Middle frontal gyrus (tissue), 1 donor: ENCODE results near the gene SEMA4C.

ENCODE experiments used
- DNase-seq: peaks from one replicate; pipeline ENCODE4 v3.0.0-alpha.2; 2015; ENCODE audit warnings: low spot score; ENCODE audit errors: extremely low spot score

The SEMA4C gene

DNA sequence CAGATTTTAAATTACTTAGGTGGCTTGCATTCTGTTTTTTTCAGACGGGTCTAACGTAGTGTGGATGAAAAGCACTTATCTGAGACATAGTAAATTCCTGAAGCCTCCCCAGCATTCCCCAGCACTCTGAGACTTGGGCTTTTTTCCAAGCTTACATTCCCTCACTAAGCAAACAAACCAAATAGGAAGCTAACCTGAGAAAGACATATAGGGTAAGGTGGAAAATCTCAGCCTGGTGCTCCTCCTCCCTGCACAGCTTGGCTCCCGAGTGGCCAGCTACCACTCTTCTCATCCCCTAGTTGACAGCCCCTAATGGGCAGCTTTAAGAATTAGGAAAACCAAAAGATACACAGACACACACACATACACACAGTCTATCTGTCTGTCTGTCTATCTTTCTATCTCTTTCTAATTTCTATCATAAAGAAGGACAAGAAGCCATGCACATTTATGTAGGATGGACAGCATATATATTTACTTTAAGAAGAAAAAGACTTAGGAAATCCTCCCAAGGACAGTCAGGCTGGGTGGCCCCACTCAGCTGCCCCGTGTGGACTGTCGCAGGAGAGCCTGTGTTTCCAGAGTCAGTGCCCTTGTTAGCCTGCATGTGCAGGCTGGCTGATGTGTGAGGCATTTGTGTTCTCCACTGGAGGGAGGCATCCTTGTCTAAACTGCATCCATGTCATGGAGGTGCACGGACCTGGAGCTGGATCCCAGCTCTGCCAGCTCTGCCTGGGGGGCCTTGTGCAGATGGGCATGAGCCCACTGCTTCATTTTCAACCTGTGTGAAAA is 45.6 kb downstream of the SEMA4C start:
- DNase-seq = no peak

DNA sequence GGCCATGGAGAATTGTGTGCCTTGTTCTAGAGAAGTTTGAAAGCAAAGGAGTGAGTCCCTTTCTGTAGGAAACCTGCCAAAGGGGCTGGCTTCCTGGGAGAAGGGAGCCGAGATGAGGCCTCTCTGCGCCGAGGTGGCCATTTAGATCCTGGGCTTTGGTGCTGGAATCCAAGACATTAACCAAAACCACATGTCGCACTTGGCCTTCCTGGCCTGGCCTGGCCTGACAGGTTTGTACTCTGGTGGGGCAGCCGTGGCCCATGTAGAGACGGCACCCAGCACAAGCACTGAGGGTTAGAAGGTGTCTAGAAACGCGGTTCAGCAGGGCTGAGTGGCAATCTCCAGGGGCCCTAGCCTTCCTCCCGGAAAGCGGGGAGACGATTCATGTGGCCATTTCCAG is 46.7 kb downstream of the SEMA4C start:
- DNase-seq = no peak

DNA sequence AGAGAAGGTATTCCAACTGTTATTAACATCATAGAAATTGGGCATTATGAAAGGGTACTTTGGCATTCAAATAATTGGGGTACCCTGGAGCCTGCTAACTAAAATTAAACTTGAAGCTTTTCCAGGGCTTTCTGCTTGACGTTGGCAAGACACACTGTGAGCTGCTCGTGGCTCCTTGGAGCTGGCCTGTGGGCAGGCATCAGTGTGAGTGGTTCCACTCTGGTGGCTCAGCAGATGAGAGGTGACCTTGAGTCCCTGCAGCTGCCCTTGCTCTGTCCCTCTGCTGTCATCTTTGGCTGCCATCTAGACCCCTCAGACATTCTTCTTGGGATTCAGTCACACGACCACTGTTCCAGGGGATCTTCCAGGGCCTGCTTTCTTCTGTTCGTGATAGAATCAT is 47.1 kb downstream of the SEMA4C start:
- DNase-seq = no peak

DNA sequence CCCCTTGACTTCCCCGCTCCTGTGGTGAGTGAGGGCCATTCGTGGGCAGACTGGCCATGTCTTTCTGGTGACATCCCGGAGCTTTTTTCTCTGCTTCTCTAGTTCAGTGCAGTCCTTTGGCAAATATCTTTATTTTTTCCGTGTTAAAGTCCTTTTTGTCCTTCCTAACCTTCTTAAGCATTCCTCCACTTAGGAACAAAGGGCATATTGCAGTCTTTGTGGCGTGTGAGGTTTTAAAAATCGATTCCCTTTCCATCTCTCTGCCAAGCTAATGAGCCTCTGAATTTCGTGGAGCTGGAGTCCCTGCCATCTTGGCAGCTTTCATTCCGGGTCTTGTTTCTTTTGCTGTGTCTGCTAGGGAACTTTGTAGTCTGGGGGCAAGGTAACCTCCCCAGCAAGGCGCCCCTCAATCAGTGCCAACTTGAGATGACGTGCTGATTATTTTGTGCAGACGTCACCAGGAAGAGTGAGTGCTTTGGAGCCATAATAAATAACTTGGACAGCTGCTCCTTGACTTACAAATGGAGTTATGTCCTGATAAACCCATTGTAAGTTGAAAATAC is 48.7 kb downstream of the SEMA4C start:
- no peak for DNase-seq

DNA sequence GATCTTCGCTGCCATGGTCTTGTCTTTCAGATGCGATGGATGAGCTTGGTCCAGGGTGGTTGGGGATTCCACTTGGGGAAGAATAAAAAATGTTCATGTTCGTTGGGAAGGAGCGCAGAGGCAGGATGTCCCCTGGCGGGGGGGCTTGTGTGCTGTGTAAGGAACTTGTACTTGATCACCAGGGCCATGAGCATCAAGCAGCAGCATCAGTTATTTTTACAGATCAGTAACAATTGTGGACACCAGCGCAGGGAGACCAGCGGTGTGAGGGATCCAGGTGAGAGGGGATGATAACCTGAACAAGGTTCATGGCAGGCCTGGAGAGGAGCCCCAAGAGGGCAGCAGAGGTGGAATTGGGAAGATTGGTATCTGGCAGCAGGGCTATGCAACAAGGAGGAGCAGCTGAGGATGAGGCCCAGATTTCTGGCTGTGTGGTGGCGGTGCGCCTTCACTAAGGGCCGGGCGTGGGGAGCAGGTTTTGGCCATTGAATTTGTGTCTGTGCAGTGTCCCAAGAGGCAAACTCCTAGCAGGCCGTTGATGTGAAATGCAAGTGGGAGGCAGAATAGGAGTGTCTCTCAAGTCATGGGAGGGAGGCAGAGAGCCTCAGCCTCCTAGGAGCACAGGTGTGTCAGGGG is 49.9 kb downstream of the SEMA4C start:
- DNase-seq = no peak

DNA sequence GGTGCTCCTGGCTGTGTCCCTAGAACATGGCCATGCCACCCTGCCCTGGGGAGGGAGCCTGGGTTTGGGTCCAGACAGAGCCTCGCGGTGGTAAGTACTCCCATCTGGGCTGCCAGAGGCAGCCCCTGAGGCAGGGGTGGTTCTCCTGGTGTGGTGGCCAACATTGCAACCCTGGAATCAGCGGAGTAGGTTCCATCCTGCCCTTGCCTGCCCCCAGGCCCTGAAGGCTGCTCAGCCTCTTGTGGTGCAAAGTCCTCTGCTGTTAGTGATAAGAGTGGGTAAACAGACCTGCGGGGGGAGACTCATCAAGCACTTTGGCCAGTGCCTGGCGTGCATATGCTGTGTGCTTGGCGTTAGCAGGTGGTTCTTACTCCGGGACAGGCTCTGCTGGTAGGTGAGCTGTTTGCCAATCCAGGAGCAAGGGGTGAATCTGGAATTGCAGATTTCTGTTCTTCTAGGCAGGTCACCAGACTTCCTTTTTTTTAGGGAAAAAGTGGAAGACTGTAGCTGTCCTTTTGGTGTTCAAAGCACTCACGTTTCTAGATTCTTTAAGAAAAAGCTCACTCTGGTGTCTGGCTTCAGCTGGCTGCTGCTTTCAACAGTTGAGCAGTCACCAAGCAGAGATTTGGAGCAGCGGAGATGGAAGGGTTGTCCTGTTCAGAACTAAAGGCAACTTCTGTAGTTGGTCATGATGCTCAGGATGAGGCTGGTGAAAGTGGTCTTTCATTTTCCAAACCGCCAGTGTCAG is 50.6 kb downstream of the SEMA4C start:
- no peak for DNase-seq

DNA sequence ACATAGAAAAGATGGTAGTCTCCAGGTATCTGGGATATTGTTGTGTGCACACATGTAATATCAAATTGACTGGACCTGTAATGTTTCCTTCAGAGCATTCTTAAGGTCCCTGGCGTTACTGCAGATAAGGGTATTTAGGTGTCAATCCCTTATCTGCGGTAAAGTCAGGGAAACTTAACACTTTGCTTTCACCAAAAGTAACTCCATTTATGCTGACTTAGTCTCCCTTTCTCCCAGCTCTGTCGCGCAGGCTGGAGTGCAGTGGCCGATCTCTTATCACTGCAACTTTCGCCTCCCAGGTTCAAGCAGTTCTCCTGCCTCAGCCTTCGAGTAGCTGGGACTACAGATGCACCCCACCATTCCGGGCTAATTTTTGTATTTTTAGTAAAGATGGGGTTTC is 52.0 kb downstream of the SEMA4C start:
- DNase-seq = no peak

DNA sequence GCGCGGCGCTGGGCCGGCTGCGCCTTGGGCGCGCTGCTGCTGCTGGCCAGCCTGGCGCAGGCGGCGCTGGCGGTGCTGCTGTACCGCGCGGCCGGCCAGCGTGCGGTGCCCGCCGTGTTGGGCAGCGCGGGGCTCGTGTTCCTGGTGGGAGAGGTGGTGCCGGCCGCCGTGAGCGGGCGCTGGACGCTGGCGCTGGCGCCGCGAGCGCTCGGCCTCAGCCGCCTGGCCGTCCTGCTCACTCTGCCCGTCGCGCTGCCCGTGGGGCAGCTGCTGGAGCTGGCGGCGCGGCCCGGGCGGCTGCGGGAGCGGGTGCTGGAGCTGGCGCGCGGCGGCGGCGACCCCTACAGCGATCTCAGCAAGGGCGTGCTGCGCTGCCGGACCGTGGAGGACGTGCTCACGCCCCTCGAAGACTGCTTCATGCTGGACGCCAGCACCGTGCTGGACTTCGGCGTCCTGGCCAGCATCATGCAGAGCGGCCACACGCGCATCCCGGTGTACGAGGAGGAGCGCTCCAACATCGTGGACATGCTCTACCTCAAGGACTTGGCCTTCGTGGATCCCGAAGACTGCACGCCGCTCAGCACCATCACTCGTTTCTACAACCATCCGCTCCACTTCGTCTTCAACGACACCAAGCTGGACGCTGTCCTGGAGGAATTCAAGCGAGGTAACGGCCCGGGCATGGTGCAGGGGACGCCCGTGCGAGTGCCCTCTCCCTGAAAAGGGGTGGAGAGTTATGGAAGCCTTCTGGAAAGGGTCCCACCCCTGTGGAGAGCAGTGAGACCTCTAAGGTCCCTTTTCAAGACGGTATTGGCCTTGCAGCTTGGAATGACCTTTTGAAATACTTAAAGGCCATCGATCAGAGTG is 52.8 kb downstream of the SEMA4C start:
- DNase-seq = no peak

DNA sequence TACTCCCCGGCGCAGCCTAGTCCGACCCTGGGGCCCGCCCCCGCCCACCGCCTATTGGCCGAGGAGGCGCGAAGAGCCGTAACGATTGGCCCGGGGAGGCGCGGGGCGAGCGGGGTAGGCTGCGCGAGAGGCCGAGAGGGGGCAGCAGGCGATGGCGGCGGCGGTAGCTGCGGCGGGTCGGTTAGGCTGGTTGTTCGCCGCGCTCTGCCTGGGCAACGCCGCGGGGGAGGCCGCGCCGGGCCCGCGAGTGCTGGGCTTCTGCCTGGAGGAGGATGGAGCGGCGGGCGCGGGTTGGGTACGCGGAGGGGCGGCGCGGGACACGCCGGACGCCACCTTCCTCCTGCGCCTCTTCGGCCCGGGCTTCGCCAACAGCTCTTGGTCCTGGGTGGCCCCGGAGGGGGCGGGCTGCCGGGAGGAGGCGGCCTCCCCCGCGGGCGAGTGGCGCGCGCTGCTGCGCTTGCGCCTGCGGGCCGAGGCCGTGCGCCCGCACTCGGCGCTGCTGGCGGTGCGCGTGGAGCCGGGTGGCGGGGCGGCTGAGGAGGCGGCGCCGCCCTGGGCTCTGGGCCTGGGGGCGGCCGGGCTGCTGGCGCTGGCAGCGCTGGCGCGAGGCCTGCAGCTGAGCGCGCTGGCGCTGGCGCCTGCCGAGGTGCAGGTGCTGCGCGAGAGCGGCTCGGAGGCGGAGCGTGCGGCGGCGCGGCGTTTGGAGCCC is 53.6 kb downstream of the SEMA4C start, which contains the start of gene CNNM3:
Gene CNNM3 (plus strand): TSS at position 142 of the 709 bp plus-strand sequence. CDS start 10 bp downstream, at position 152.
- DNase-seq = peak; percentile 90

DNA sequence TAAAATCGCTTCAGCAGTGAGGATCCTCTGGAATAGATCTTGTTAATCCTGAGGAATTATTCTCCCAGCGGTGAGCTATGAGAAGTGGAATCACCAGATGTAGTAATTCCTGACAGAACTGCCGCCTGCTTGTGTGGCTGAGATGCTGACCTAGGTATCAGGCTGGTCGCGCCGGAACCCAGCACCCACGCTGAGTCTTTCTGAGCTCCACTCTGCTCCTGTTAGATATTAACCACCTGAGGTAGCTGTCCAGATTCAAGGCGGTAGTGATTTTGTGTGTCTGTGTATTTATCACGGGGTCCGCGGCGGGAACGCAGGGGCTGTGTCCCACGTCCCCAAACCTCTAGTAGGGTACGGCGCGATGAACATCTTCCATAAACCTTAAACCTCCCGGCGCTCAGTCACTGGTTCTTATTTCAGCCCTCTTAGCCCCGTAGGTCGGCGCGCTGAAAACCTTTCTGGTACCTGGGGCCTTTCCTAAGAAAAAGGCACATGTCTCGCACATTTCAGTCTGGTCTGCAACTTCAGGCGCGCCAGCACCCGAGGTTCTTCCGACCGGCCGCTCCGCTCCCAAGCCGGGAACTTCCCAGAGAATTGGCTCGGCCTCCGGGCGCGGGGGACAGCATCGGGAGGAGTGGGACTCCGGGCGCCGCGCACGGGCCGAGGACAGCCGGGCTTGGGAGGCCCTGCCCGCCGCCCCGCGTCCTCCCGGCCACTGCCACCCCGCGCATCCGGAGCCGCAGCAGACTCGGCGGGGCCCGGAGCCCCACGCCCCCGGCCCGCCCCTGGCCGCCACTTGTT is 54.4 kb downstream of the SEMA4C start:
- no peak for DNase-seq

DNA sequence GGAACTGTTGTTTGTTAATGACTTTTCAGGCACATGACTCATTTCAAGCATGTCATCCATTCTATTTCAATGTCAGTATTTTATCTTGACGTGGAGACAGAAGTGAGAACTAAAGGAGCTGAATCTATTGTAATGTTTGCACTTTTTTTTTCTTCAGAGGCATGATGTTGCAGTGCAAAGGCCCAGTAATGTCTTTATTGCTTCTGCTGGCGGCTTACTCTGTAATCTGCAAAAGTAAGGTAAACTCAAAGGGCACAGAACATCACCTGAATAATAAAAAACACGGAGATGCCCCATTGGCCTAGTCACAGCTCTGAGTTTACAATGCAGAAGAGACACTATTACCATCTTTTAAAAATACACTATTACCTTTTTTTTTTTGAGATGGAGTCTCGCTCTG is 56.2 kb downstream of the SEMA4C start:
- no peak for DNase-seq

DNA sequence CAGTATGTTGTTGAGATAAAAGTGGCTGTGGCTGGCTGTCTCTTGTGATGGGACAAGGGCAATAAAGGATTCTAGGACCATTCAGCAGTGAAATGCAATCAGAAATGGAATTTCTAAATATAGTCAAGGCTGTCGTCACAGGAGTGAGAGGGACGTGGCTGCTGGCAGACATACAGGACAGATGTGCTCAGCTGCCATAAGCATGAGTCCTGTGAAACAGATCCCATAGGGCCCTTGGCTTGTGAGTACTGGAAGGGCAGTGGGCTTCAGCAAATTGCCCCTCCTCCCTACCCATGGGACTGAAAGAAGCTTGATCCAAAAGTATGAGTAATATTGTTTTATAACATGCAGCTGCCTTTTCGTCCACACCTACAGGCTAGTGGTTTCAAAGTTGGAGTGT is 58.0 kb downstream of the SEMA4C start:
- DNase-seq = no peak

DNA sequence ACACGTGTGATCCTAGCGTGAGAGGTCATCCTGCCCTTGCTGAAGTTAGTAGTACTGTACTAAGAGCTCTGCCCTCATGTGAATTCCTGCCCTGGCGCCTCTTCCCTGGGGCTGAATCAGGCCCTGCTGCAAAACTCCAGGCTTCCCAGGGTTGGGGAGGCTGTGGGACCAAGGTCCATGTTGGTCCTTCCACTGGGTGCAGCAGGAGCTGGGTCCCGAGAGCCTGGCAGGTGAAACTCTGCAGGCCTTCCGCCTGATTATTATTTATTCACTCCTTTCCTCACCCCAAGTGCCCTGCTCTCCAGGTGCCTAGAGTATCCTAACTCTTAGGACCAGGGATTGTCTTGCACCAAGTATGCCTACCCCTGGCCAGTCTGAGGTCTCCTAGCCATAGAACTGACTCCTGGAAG is 59.1 kb downstream of the SEMA4C start:
- no peak for DNase-seq

DNA sequence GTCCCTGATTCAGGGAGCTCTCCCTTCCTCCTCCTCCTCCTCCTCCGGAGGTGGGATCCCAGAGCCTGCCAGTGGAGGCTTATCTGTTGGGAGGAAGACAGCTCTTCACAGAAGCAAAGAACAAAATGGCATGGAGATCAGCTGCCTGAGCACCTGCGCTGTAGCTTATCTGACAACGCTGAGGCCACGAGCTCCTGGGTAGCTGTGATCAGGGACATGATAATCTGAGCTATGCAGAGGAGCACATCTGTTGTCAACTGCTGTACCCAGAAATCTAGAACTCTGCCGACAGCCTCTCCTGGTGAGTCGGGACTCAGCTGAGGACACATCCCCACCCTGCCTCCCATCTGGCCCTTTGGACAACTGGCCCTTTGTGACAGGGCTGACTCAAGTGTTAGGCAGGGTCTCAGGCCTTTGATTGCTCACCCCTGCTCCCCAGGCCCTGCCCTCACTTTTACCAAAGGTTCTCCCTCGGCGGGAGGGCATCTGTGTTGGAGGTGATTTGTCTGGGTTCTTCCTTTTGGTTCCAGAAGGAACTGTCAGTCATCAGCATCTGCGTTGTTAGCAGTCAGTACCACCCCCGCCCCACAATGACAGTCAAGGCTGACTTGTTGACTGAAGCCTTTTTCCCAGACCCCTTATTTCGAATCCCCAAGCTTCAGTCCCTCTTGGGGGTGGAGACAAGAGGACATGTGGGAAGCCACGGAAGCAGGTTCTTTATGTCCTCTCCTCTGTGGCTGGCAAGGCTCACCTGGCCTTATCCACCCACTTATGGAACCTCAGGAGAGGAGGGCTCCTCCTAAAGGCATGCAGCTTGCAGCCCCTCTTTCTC is 59.7 kb downstream of the SEMA4C start:
- DNase-seq = no peak
